SU-DHL-6 (cell line): ENCODE measurements around the gene ATOH8.

ENCODE experiments used
- H2AFZ ChIP-seq: fragments of 200-600 bp; sonication (generic); 2 replicates; pipeline ENCODE4 v1.6.1; 2014; ENCODE audit warnings: low read depth, mild to moderate bottlenecking, moderate library complexity, mixed read lengths, antibody characterized with exemption, low read length; ENCODE audit not compliant: severe bottlenecking
- H3F3A ChIP-seq: fragments of 200-600 bp; shearing (Covaris generic); 2 replicates; pipeline ENCODE4 v1.6.0; 2016; ENCODE audit warnings: antibody characterized with exemption, mild to moderate bottlenecking; ENCODE audit not compliant: insufficient read depth
- H3K27ac ChIP-seq: fragments of 200-600 bp; sonication (generic); 2 replicates; pipeline ENCODE4 v1.5.1; 2016; ENCODE audit warnings: low read depth, mild to moderate bottlenecking, low read length, moderate library complexity, mixed read lengths
- H3K27me3 ChIP-seq: fragments of 200-600 bp; sonication (generic), shearing (Covaris generic); 2 replicates; pipeline ENCODE4 v1.6.0; 2014; ENCODE audit warnings: mild to moderate bottlenecking, low read length
- H3K36me3 ChIP-seq: fragments of 200-600 bp; sonication (generic); 2 replicates; pipeline ENCODE4 v1.6.1; 2014; ENCODE audit warnings: mild to moderate bottlenecking, low read length, mixed read lengths
- H3K4me2 ChIP-seq: fragments of 300-600, 200-600 bp; shearing (Covaris generic), sonication (generic); 2 replicates; pipeline ENCODE4 v1.6.0; 2014; ENCODE audit warnings: low read length, low read depth, mild to moderate bottlenecking; ENCODE audit not compliant: poor library complexity, severe bottlenecking
- H3K4me3 ChIP-seq: fragments of 200-600 bp; sonication (generic); 2 replicates; pipeline ENCODE4 v1.5.1; 2014; ENCODE audit warnings: antibody characterized with exemption, low read length, mild to moderate bottlenecking, mixed read lengths; ENCODE audit not compliant: insufficient read depth, poor library complexity, severe bottlenecking
- H3K79me2 ChIP-seq: fragments of 200-600 bp; sonication (generic); 2 replicates; pipeline ENCODE4 v1.6.1; 2014; ENCODE audit warnings: mild to moderate bottlenecking, low read length, moderate library complexity; ENCODE audit not compliant: insufficient read depth
- H3K9ac ChIP-seq: fragments of 200-600 bp; sonication (generic); 2 replicates; pipeline ENCODE4 v1.7.0; 2014; ENCODE audit warnings: mild to moderate bottlenecking, low read length
- H3K9me2 ChIP-seq: fragments of 200-600 bp; sonication (generic); replicated peaks from 2 replicates; pipeline ENCODE4 v1.6.1; 2014; ENCODE audit warnings: low read length; ENCODE audit not compliant: insufficient read depth
- H3K9me3 ChIP-seq: fragments of 200-600 bp; sonication (generic); 2 replicates; pipeline ENCODE4 v1.6.1; 2014; ENCODE audit warnings: low read length, mixed read lengths; ENCODE audit not compliant: insufficient read depth
- H4K20me1 ChIP-seq: fragments of 200-600 bp; sonication (generic); 2 replicates; pipeline ENCODE4 v1.6.1; 2014; ENCODE audit warnings: low read depth, mild to moderate bottlenecking, antibody characterized with exemption, low read length, moderate library complexity, mixed read lengths
- EZH2phosphoT487 ChIP-seq: fragments of 200-600 bp; sonication (generic), shearing (Covaris generic); conservative IDR thresholded peaks from 2 replicates; pipeline ENCODE4 v1.6.1; 2018; ENCODE audit warnings: mild to moderate bottlenecking, antibody characterized with exemption, low read length, moderate library complexity, mixed read lengths
- TF ChIP-seq, protein P1 (sequence below): fragments of 200-600 bp; sonication (generic); IDR thresholded peaks from one replicate; pipeline ENCODE4 v1.5.1; 2017; ENCODE audit warnings: antibody characterized with exemption, mild to moderate bottlenecking, low read length, moderate library complexity; ENCODE audit not compliant: insufficient read depth, poor library complexity, severe bottlenecking

ATOH8 gene

DNA sequence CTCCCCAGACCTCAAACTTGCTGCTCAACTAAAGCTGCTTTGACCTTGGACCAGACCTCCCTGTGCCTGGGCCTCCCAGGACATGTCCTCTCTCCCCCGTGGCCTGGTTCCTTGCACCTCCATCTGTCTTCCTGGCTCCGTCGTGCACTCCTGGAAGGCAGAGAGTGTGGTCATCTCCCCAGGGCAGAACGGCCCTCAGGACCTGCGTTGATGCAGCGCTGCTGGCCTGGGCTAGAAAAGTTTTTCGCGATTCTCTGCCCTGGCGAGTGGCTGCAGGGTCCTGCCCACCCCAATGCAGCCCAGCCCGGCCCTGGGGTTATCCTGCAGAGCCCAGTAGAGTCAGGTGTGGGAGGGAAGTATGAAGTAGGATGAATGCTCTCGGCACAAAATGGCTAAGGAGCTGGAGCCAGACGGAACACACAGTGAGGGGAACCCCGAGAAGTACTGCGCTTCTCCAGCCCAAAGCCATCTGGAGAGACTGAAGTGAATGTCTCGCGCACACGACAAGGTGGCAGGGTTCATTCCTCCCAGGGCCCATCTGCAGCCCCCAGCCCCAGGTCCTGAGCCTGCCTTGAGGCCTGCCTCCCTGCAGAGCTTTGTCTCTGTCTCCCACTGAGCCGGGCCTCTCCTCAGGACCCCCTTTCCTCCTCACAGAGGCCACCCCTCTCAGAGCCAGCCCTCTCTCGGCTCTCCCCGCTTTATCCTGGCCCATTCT is 41.7 kb downstream of the ATOH8 start:
- no peak overlapping the region for H3K27ac ChIP-seq

DNA sequence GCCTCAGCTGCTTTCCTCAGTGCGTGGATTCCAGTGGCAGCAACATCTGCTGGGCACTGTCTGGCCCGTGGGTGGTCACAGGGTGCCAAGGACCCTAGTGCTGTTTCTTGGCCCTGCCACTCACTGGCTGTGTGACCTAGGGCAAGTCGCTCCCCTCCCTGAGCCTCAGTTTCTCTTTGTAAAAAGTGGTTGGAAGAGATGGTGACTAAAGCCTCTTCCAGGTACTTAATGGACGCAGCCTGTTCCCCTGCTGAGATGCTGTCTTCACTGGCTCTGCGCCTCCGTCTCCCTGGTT is 42.2 kb downstream of the ATOH8 start:
- H4K20me1 ChIP-seq, result no peaks in the 10 kb centered on the region
- H3K4me3 ChIP-seq, result no peak overlapping the region
- no peak overlapping the region for H3K4me2 ChIP-seq
- no peaks in the 10 kb centered on the region for H3K9me2 ChIP-seq
- H3K27ac ChIP-seq, result no peak overlapping the region
- TF ChIP-seq, protein P1, sequence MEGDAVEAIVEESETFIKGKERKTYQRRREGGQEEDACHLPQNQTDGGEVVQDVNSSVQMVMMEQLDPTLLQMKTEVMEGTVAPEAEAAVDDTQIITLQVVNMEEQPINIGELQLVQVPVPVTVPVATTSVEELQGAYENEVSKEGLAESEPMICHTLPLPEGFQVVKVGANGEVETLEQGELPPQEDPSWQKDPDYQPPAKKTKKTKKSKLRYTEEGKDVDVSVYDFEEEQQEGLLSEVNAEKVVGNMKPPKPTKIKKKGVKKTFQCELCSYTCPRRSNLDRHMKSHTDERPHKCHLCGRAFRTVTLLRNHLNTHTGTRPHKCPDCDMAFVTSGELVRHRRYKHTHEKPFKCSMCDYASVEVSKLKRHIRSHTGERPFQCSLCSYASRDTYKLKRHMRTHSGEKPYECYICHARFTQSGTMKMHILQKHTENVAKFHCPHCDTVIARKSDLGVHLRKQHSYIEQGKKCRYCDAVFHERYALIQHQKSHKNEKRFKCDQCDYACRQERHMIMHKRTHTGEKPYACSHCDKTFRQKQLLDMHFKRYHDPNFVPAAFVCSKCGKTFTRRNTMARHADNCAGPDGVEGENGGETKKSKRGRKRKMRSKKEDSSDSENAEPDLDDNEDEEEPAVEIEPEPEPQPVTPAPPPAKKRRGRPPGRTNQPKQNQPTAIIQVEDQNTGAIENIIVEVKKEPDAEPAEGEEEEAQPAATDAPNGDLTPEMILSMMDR, result no peak
- no peak for TF ChIP-seq EZH2phosphoT487
- H3F3A ChIP-seq, result no peaks in the 10 kb centered on the region
- H3K79me2 ChIP-seq, result no peaks in the 10 kb centered on the region
- no peaks in the 10 kb centered on the region for H3K9me3 ChIP-seq
- H3K36me3 ChIP-seq, result no peaks in the 10 kb centered on the region
- H2AFZ ChIP-seq, result no peak overlapping the region
- no peak overlapping the region for H3K9ac ChIP-seq
- no peaks in the 10 kb centered on the region for H3K27me3 ChIP-seq

More for the DNA sequence above, 41.7 kb downstream of the ATOH8 start:
- Histone ChIP-seq H3K36me3 (no peaks in the 10 kb centered on the region), H3K4me2 (no peak overlapping the region), H2AFZ (no peak overlapping the region), H3K79me2 (no peaks in the 10 kb centered on the region), H3K9ac (no peak overlapping the region), H3K27me3 (no peaks in the 10 kb centered on the region), H3K4me3 (no peak overlapping the region), H3F3A (no peaks in the 10 kb centered on the region), H3K9me2 (no peaks in the 10 kb centered on the region), H4K20me1 (no peaks in the 10 kb centered on the region), H3K9me3 (no peaks in the 10 kb centered on the region)
- TF ChIP-seq, protein P1, result no peak
- TF ChIP-seq EZH2phosphoT487, result no peak

DNA sequence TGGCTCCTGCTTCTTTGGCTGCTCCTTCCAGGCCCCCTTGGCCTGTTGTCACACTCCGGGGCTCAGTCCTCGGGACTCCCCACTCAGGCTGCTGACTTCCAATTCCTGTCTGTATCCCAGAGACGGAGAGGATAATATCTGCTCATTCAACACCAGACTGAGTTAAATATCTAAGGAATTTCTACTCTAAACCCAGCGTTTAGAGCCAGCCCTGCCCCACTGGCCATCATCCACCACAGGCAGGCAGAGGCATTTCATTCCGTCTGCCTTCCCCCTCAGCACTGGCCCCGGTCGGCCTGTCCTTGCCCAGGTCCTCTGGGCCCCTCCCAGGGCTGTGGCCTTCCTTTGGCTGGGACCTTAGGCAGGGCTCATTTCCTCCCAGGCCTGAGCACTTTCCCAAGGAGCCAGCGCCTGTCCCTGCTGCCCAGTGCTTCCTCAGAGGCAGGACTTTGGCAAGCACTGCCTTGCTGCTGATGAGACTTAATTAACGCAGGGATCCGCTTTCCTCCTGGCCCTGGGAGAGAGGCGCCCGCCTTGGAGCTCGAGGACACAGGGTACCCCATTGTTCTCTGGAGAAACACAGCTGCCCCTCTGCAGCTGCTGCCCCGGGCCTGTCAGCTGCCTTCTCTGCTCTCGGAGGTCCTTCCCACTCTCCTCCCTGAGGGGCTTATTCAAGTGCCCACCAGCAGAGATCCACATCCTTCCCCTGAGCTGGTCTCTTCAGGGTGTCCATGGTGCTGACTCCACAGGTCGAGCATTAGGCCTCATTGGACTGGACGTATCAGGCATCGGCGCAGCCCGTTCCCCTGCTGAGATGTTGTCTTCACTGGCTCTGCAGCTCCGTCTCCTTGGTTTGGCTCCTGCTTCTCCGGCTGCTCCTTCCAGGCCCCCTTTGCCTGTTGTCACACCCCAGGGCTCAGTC is 42.8 kb downstream of the ATOH8 start:
- no peak overlapping the region for H3K4me3 ChIP-seq
- no peaks in the 10 kb centered on the region for H3K9me3 ChIP-seq
- no peak overlapping the region for H3K9ac ChIP-seq
- no peak for TF ChIP-seq EZH2phosphoT487
- TF ChIP-seq, protein P1, result no peak
- no peaks in the 10 kb centered on the region for H3K79me2 ChIP-seq
- H3F3A ChIP-seq, result no peaks in the 10 kb centered on the region
- H3K27ac ChIP-seq, result no peak overlapping the region
- no peaks in the 10 kb centered on the region for H3K36me3 ChIP-seq
- H4K20me1 ChIP-seq, result no peaks in the 10 kb centered on the region
- H3K27me3 ChIP-seq, result no peaks in the 10 kb centered on the region
- no peak overlapping the region for H2AFZ ChIP-seq
- no peaks in the 10 kb centered on the region for H3K9me2 ChIP-seq
- no peak overlapping the region for H3K4me2 ChIP-seq
